Liver (tissue), 9 donors: Measurements from ENCODE around the gene PHF23. TPM values are rescaled to one million over a fixed set of nuclear protein-coding genes. Genes with fewer than 3 reads are reported as not detected.

Experiments
- DNase-seq: peaks from one replicate; pipeline ENCODE4 v3.0.0-alpha.2; 2017; ENCODE audit warnings: low spot score
- H3K27ac ChIP-seq, 2 donors: one replicate each; pipeline ENCODE4 v1.7.0; 2013; ENCODE audit warnings: inconsistent platforms in 2 of 2, low read length in 2 of 2, control low read depth in 1 of 2, low read depth in 1 of 2, mild to moderate bottlenecking in 1 of 2
- H3K27me3 ChIP-seq, 4 donors: one replicate each; pipeline versions ENCODE4 v1.6.1 to v1.7.0; 2013; ENCODE audit warnings: low read length in 3 of 4, inconsistent platforms in 1 of 4, mild to moderate bottlenecking in 1 of 4, moderate library complexity in 1 of 4; ENCODE audit not compliant: control insufficient read depth in 4 of 4, insufficient read depth in 4 of 4
- H3K36me3 ChIP-seq, 4 donors: one replicate each; pipeline versions ENCODE4 v1.6.1 to v1.7.0; 2013; ENCODE audit warnings: low read length in 3 of 4, mild to moderate bottlenecking in 3 of 4, low read depth in 1 of 4, moderate library complexity in 1 of 4; ENCODE audit not compliant: control insufficient read depth in 4 of 4, insufficient read depth in 3 of 4
- H3K4me1 ChIP-seq, 4 donors: one replicate each; pipeline versions ENCODE4 v1.6.1 to v1.7.0; 2013; ENCODE audit warnings: low read length in 3 of 4, mild to moderate bottlenecking in 3 of 4, moderate library complexity in 1 of 4; ENCODE audit not compliant: control insufficient read depth in 4 of 4, insufficient read depth in 4 of 4
- H3K4me3 ChIP-seq, 3 donors: one replicate each; pipeline versions ENCODE4 v1.6.1 to v1.7.0; 2013; ENCODE audit warnings: low read length in 3 of 3, control low read depth in 1 of 3, low read depth in 1 of 3, mild to moderate bottlenecking in 1 of 3
- H3K9ac ChIP-seq, 2 donors: one replicate each; pipeline ENCODE4 v1.7.0; 2013; ENCODE audit warnings: low read length in 2 of 2, mild to moderate bottlenecking in 2 of 2, moderate library complexity in 2 of 2, control low read depth in 1 of 2, low read depth in 1 of 2
- H3K9me3 ChIP-seq, 4 donors: one replicate each; pipeline versions ENCODE4 v1.6.1 to v1.7.0; 2013; ENCODE audit warnings: low read length in 3 of 4; ENCODE audit not compliant: control insufficient read depth in 4 of 4
- ATF3 ChIP-seq: IDR thresholded peaks from 2 replicates; pipeline ENCODE4 v1.6.1; 2016; ENCODE audit warnings: antibody characterized with exemption
- CTCF ChIP-seq: fragments of 150-350 bp; IDR thresholded peaks from 2 replicates; pipeline ENCODE4 v1.5.1; 2017; ENCODE audit warnings: improper control_type of control experiment, low read depth, low read length; ENCODE audit not compliant: missing input control
- EGR1 ChIP-seq, 2 donors: IDR thresholded peaks; 2 replicates each; pipeline ENCODE4 v1.6.1; 2016 to 2018; ENCODE audit warnings: antibody characterized with exemption in 2 of 2, low read depth in 2 of 2
- FOXA1 ChIP-seq: IDR thresholded peaks from 2 replicates; pipeline ENCODE4 v1.6.1; 2016; ENCODE audit warnings: antibody characterized with exemption
- FOXA2 ChIP-seq: IDR thresholded peaks from 2 replicates; pipeline ENCODE4 v1.6.1; 2016; ENCODE audit warnings: antibody characterized with exemption
- GABPA ChIP-seq, 2 donors: IDR thresholded peaks in 1 of 2; conservative IDR thresholded peaks in 1 of 2; 2 replicates each; pipeline ENCODE4 v1.6.1; 2016; ENCODE audit warnings: antibody characterized with exemption in 2 of 2, mild to moderate bottlenecking in 1 of 2, moderate library complexity in 1 of 2
- HNF4A ChIP-seq, 2 donors: conservative IDR thresholded peaks; 2 replicates each; pipeline ENCODE4 v1.6.1; 2016; ENCODE audit warnings: antibody characterized with exemption in 2 of 2, mild to moderate bottlenecking in 2 of 2
- HNF4G ChIP-seq: IDR thresholded peaks from 2 replicates; pipeline ENCODE4 v1.6.1; 2016; ENCODE audit warnings: antibody characterized with exemption
- JUND ChIP-seq, 2 donors: IDR thresholded peaks; 2 replicates each; pipeline ENCODE4 v1.6.1; 2016; ENCODE audit warnings: antibody characterized with exemption in 2 of 2
- NR2F2 ChIP-seq: IDR thresholded peaks from 2 replicates; pipeline ENCODE4 v1.6.1; 2016; ENCODE audit warnings: antibody characterized with exemption
- REST ChIP-seq: IDR thresholded peaks from 2 replicates; pipeline ENCODE4 v1.6.1; 2016; ENCODE audit warnings: antibody characterized with exemption, mild to moderate bottlenecking
- RXRA ChIP-seq, 2 donors: IDR thresholded peaks; 2 replicates each; pipeline ENCODE4 v1.6.1; 2017 to 2018; ENCODE audit warnings: antibody characterized with exemption in 2 of 2, mild to moderate bottlenecking in 1 of 2
- SP1 ChIP-seq: IDR thresholded peaks from 2 replicates; pipeline ENCODE4 v1.6.1; 2018; ENCODE audit warnings: antibody characterized with exemption, mild to moderate bottlenecking
- TAF1 ChIP-seq: conservative IDR thresholded peaks from 2 replicates; pipeline ENCODE4 v1.6.1; 2016; ENCODE audit warnings: antibody characterized with exemption, mild to moderate bottlenecking
- YY1 ChIP-seq: IDR thresholded peaks from 2 replicates; pipeline ENCODE4 v1.6.1; 2016; ENCODE audit warnings: antibody characterized with exemption, mild to moderate bottlenecking
- ZBTB33 ChIP-seq: IDR thresholded peaks from 2 replicates; pipeline ENCODE4 v1.6.1; 2016; ENCODE audit warnings: antibody characterized with exemption
- WGBS: extraction: QIAGEN DNeasy Blood & Tissue Kit; methylation state at CpG from one replicate; pipeline ENCODE4 v1.1.7; 2013; 5-methylcytosine and 5-hydroxymethylcytosine counted together
- polyA plus RNA-seq, 2 donors: library from polyadenylated mRNA; stranded (reverse) in 1 of 2; unstranded in 1 of 2; fragments of 200-250 nt in 1 of 2; fragments of >200 nt in 1 of 2; fragmentation: Nextera tagmentation in 1 of 2; extraction: Ambion mirVana in 1 of 2; gene quantifications; one replicate each; pipeline versions ENCODE4 v1.2.1 to v1.2.3, GENCODE V29; 2013 to 2015
- total RNA-seq, 2 donors: library from RNA; depleted of rRNA; stranded (reverse); fragments of >200 nt; gene quantifications; one replicate each; pipeline ENCODE4 v1.2.3, GENCODE V29; 2014
- donor health status: healthy.
- donor health status: healthy.
- donor health status: healthy.
- donor health status: healthy.
- donor health status: healthy.

The PHF23 gene
- total and polyA plus RNA-seq, 4 donors = 14.0 to 18.3 (median 15.2) TPM

- Histone ChIP-seq H3K4me3 (peak within 1 kb of the TSS; percentile 63 to 68 (median 65)), H3K27me3 (no peaks in the 10 kb centered on the region), H3K9ac (peak within 1 kb of the TSS in 1 of 2 donors; percentile 46), H3K9me3 (no peaks in the 10 kb centered on the region), H3K4me1 (peaks cover 13 to 53% (median 31%) of the 10 kb centered on the region in 4 donors), H3K27ac (peak within 1 kb of the TSS; percentile 83 to 87), H3K36me3 (no peaks in the 10 kb centered on the region)
- TF ChIP-seq GABPA (IDR thresholded peaks at IDR 0.05 in 1 of 2, conservative IDR thresholded peaks at IDR 0.05 in 1 of 2) = peak in 1 of 2 donors; percentile 15
- no peak for TF ChIP-seq JUND (IDR thresholded peaks at IDR 0.05)
- peak; percentile 33 for DNase-seq
- 13% methylated on average over 64 of the region's 64 CpGs for WGBS
Measured at GRCh38 chr17:7262192-7262934, 23.1 kb upstream of the PHF23 start, which contains the start of gene CLDN7. Gene CLDN7, minus strand, starts transcription at chr17:7262478. Its CDS starts 435 bp downstream, at chr17:7262043.

- H3K9me3 ChIP-seq = no peaks in the 10 kb centered on the region
- DNase-seq = peak; percentile 40
- H3K27me3 ChIP-seq = no peaks in the 10 kb centered on the region
- peaks cover 0 to 3% (median 3%) of the 10 kb centered on the region in 4 donors for H3K36me3 ChIP-seq
- WGBS = 15% methylated on average over 71 of the region's 71 CpGs
- H3K4me1 ChIP-seq = peaks cover 13 to 53% (median 32%) of the 10 kb centered on the region in 4 donors
- TF ChIP-seq RXRA (IDR thresholded peaks at IDR 0.05) = no peak
- no peak for TF ChIP-seq FOXA1
- TF ChIP-seq YY1 = no peak
- TF ChIP-seq NR2F2 = no peak
- TF ChIP-seq JUND (IDR thresholded peaks at IDR 0.05) = no peak
- TF ChIP-seq GABPA (IDR thresholded peaks at IDR 0.05 in 1 of 2, conservative IDR thresholded peaks at IDR 0.05 in 1 of 2) = no peak
- no peak for TF ChIP-seq FOXA2
- TF ChIP-seq HNF4A (conservative IDR thresholded peaks at IDR 0.05) = no peak
- H3K9ac ChIP-seq = peak overlapping the region in 1 of 2 donors; percentile 46
- H3K4me3 ChIP-seq = peak overlapping the region; percentile 63 to 68 (median 65)
- H3K27ac ChIP-seq = peak overlapping the region; percentile 83 to 87
Measured at GRCh38 chr17:7261379-7262191, 22.3 kb upstream of the PHF23 start.

GRCh38 chr17:7260651-7261378 is 21.6 kb upstream of the PHF23 start:
- no peaks in the 10 kb centered on the region for H3K9me3 ChIP-seq
- no peaks in the 10 kb centered on the region for H3K27me3 ChIP-seq
- peak overlapping the region; percentile 83 to 87 for H3K27ac ChIP-seq
- peak overlapping the region; percentile 72 to 78 for H3K9ac ChIP-seq
- H3K4me1 ChIP-seq = peaks cover 13 to 53% (median 32%) of the 10 kb centered on the region in 4 donors
- WGBS = 7% methylated on average over 54 of the region's 54 CpGs
- DNase-seq = peak; percentile 67
- peaks cover 0 to 10% (median 6%) of the 10 kb centered on the region in 4 donors for H3K36me3 ChIP-seq
- peak overlapping the region; percentile 63 to 68 (median 65) for H3K4me3 ChIP-seq
- TF ChIP-seq NR2F2 = no peak
- no peak for TF ChIP-seq HNF4G
- TF ChIP-seq YY1 = peak; percentile 73
- no peak for TF ChIP-seq ATF3
- no peak for TF ChIP-seq JUND (IDR thresholded peaks at IDR 0.05)
- TF ChIP-seq RXRA (IDR thresholded peaks at IDR 0.05) = no peak
- TF ChIP-seq FOXA1 = no peak
- no peak for TF ChIP-seq FOXA2
- no peak for TF ChIP-seq CTCF
- no peak for TF ChIP-seq ZBTB33
- peak; percentile 68 for TF ChIP-seq REST
- TF ChIP-seq TAF1 = no peak
- TF ChIP-seq SP1 = peak; percentile 30
- TF ChIP-seq EGR1 (IDR thresholded peaks at IDR 0.05; ENCODE audit: low read depth in 2 of 2) = no peak
- TF ChIP-seq HNF4A (conservative IDR thresholded peaks at IDR 0.05) = peak in 1 of 2 donors; percentile 44
